ENCODE results near the gene DBP.

DBP gene

GRCh38 chr19:48650974-48651682 is 13.9 kb upstream of the DBP start:
- H3K9ac ChIP-seq: no peak overlapping the region
- H3K27me3 ChIP-seq (ENCODE audit: insufficient read depth, low read depth): peaks cover 15% of the 10 kb centered on the region
- H3K4me3 ChIP-seq (IDR thresholded peaks at IDR 0.05; ENCODE audit: insufficient read depth, low read depth, low read length): no peak overlapping the region
- no peaks in the 10 kb centered on the region for H4K20me1 ChIP-seq (ENCODE audit: insufficient read depth)
- no peaks in the 10 kb centered on the region for H3K79me2 ChIP-seq (ENCODE audit: insufficient read depth, low read depth)
- H3K4me1 ChIP-seq (ENCODE audit: low read depth, poor library complexity, severe bottlenecking): peaks cover 11% of the 10 kb centered on the region
- no peak for TF ChIP-seq CTCF (conservative IDR thresholded peaks at IDR 0.05; ENCODE audit: low read depth, low read length)
- no peak overlapping the region for H3K27ac ChIP-seq
- H3K4me2 ChIP-seq: no peak overlapping the region
- no peaks in the 10 kb centered on the region for H3K36me3 ChIP-seq (ENCODE audit: insufficient read depth)
- no peak overlapping the region for H2AFZ ChIP-seq (ENCODE audit: low read depth)

- Histone ChIP-seq H2AFZ (ENCODE audit: low read depth) (no peak overlapping the region), H3K4me3 (IDR thresholded peaks at IDR 0.05; ENCODE audit: insufficient read depth, low read depth, low read length) (no peak overlapping the region), H3K4me1 (ENCODE audit: low read depth, poor library complexity, severe bottlenecking) (peaks cover 18% of the 10 kb centered on the region), H3K27me3 (ENCODE audit: insufficient read depth, low read depth) (peaks cover 8% of the 10 kb centered on the region), H4K20me1 (ENCODE audit: insufficient read depth) (no peaks in the 10 kb centered on the region), H3K79me2 (ENCODE audit: insufficient read depth, low read depth) (no peaks in the 10 kb centered on the region), H3K27ac (no peak overlapping the region), H3K4me2 (no peak overlapping the region), H3K9ac (no peak overlapping the region), H3K36me3 (ENCODE audit: insufficient read depth) (no peaks in the 10 kb centered on the region)
- no peak for TF ChIP-seq CTCF (conservative IDR thresholded peaks at IDR 0.05; ENCODE audit: low read depth, low read length)
These were observed 11.0 kb upstream of the DBP start for GRCh38 chr19:48648134-48648533.

- Histone ChIP-seq H3K9ac (0 out of 2 replicates have a peak overlapping the region, but pooled peaks have one; percentile 50), H3K36me3 (ENCODE audit: insufficient read depth) (no peaks in the 10 kb centered on the region), H4K20me1 (ENCODE audit: insufficient read depth) (no peaks in the 10 kb centered on the region), H3K27ac (no peak overlapping the region), H3K4me1 (ENCODE audit: low read depth, poor library complexity, severe bottlenecking) (peaks cover 18% of the 10 kb centered on the region), H2AFZ (ENCODE audit: low read depth) (peak overlapping the region; percentile 90), H3K4me3 (IDR thresholded peaks at IDR 0.05; ENCODE audit: insufficient read depth, low read depth, low read length) (no peak overlapping the region), H3K27me3 (ENCODE audit: insufficient read depth, low read depth) (peaks cover 12% of the 10 kb centered on the region), H3K79me2 (ENCODE audit: insufficient read depth, low read depth) (no peaks in the 10 kb centered on the region), H3K4me2 (peak overlapping the region; percentile 98; the same call in 1 of the 2 replicates)
- no peak for TF ChIP-seq CTCF (conservative IDR thresholded peaks at IDR 0.05; ENCODE audit: low read depth, low read length)
These were observed 9.6 kb upstream of the DBP start for GRCh38 chr19:48646722-48647216.

GRCh38 chr19:48646001-48646721 is 9.0 kb upstream of the DBP start, which contains the start of gene CA11:
TSS of gene CA11 (minus strand) at chr19:48646187. CDS start at chr19:48645632, 555 bp downstream.
- Histone ChIP-seq H3K36me3 (ENCODE audit: insufficient read depth) (no peaks in the 10 kb centered on the region), H3K4me1 (ENCODE audit: low read depth, poor library complexity, severe bottlenecking) (peaks cover 18% of the 10 kb centered on the region), H3K9ac (peak within 1 kb of the TSS; percentile 50), H3K4me3 (IDR thresholded peaks at IDR 0.05; ENCODE audit: insufficient read depth, low read depth, low read length) (no peak within 1 kb of the TSS), H3K27me3 (ENCODE audit: insufficient read depth, low read depth) (peaks cover 17% of the 10 kb centered on the region), H4K20me1 (ENCODE audit: insufficient read depth) (no peaks in the 10 kb centered on the region), H3K4me2 (peak within 1 kb of the TSS; percentile 98), H3K27ac (no peak within 1 kb of the TSS), H3K79me2 (ENCODE audit: insufficient read depth, low read depth) (no peaks in the 10 kb centered on the region), H2AFZ (ENCODE audit: low read depth) (peak within 1 kb of the TSS; percentile 90)
- peak; percentile 80 for TF ChIP-seq CTCF (conservative IDR thresholded peaks at IDR 0.05; ENCODE audit: low read depth, low read length)

Measured in KMS-11 (cell line).